MCF 10A (cell line): ENCODE results near the gene AURKAIP1. TPM values are rescaled to one million over a fixed set of nuclear protein-coding genes. Genes with fewer than 3 reads are reported as not detected.

Source experiments
- BruUV-seq: library from RNA; stranded (reverse); fragments of 400-500 nt; replicated peaks from 2 replicates; lab custom pipeline; 2021; lab: Mats Ljungman, UMichigan
- CTCF ChIA-PET: fragments of 300-600 bp; sonication (Branson Sonifier 250); formaldehyde crosslinking; extraction: SDS; loops from one replicate; lab custom pipeline; 2021; ENCODE audit warnings: antibody characterized with exemption, inconsistent platforms; lab: Yijun Ruan, JAX
- POLR2A ChIA-PET: fragments of 300-600, 350-650 bp; sonication (Branson Sonifier 250); formaldehyde crosslinking; extraction: SDS; loops from one replicate; lab custom pipeline; 2020; ENCODE audit warnings: antibody characterized with exemption, inconsistent platforms; lab: Yijun Ruan, JAX
- DNase-seq: peaks from one replicate; pipeline ENCODE4 v3.0.0-alpha.2; 2018; ENCODE audit not compliant: unreplicated experiment
- H3K27ac Mint-ChIP-seq: one replicate; pipeline ENCODE4 v1.8.0; 2022; ENCODE audit warnings: mild to moderate bottlenecking, low read depth, mixed read lengths; ENCODE audit not compliant: unreplicated experiment
- H3K27me3 Mint-ChIP-seq: one replicate; pipeline ENCODE4 v1.8.0; 2022; ENCODE audit warnings: mixed read lengths; ENCODE audit not compliant: insufficient read depth, unreplicated experiment
- H3K36me3 Mint-ChIP-seq: one replicate; pipeline ENCODE4 v1.8.0; 2022; ENCODE audit warnings: mild to moderate bottlenecking, moderate library complexity, mixed read lengths; ENCODE audit not compliant: insufficient read depth, unreplicated experiment
- H3K4me1 Mint-ChIP-seq: one replicate; pipeline ENCODE4 v1.8.0; 2022; ENCODE audit warnings: mixed read lengths; ENCODE audit not compliant: insufficient read depth, unreplicated experiment
- H3K4me3 Mint-ChIP-seq: one replicate; pipeline ENCODE4 v1.8.0; 2022; ENCODE audit warnings: mild to moderate bottlenecking, moderate library complexity, mixed read lengths; ENCODE audit not compliant: unreplicated experiment
- H3K9me3 Mint-ChIP-seq: one replicate; pipeline ENCODE4 v1.8.0; 2022; ENCODE audit warnings: mixed read lengths; ENCODE audit not compliant: unreplicated experiment
- CTCF ChIP-seq: fragments of 200-600 bp; IDR thresholded peaks from one replicate; pipeline ENCODE4 v1.8.0; 2022; ENCODE audit warnings: antibody characterized with exemption, mild to moderate bottlenecking; ENCODE audit not compliant: unreplicated experiment
- intact Hi-C: fragments of 100-400 bp; cut with micrococcal nuclease; formaldehyde crosslinking; loops from 2 replicates; pipeline ENCODE4 v1.14.1; 2022
- total RNA-seq: library from RNA; stranded (reverse); gene quantifications from 2 replicates; pipeline ENCODE4 v1.2.3, GENCODE V29; 2022

The AURKAIP1 gene
- total RNA-seq, 1 experiment from 2014 or later = 148 TPM

- Mint-ChIP-seq H3K4me1 (peaks cover 16% of the 10 kb centered on the region), H3K4me3 (peak overlapping the region; percentile 88), H3K9me3 (no peaks in the 10 kb centered on the region), H3K27me3 (no peaks in the 10 kb centered on the region), H3K36me3 (peaks cover 92% of the 10 kb centered on the region), H3K27ac (peak overlapping the region; percentile 85)
- DNase-seq = no peak
- BruUV-seq = no TSS peak
- ChIA-PET CTCF (interaction anchor here (0.6 to 1.9 kb wide), 5 partner anchors 8 to 336 kb away, joined by 3 to 6 read pairs (median 3); no protein-coding TSS in a partner anchor), POLR2A (interaction anchor here (0.7 to 4.1 kb wide), 16 partner anchors 9 to 168 kb away, joined by 3 to 62 read pairs (median 4); partner anchors contain the start of genes AURKAIP1 and MRPL20)
- no peak for TF ChIP-seq CTCF
- intact Hi-C loops = loop anchor here (2.0 kb wide), 1 partner anchor 24 kb away; the partner anchor contains the start of gene AURKAIP1
Observed at GRCh38 chr1:1398677-1399186, 23.7 kb upstream of the AURKAIP1 start.

GRCh38 chr1:1397839-1398523 lies 23.0 kb upstream of the AURKAIP1 start:
- intact Hi-C loops = loop anchor here (2.0 kb wide), 1 partner anchor 23 kb away; the partner anchor contains the start of gene AURKAIP1
- CTCF ChIA-PET = interaction anchor here (1.1 to 1.9 kb wide), 4 partner anchors 8 to 107 kb away, joined by 3 to 6 read pairs (median 6); no protein-coding TSS in a partner anchor

GRCh38 chr1:1395166-1395565 lies 20.2 kb upstream of the AURKAIP1 start:
- Mint-ChIP-seq H3K9me3 (no peaks in the 10 kb centered on the region), H3K4me3 (no peak overlapping the region), H3K27ac (no peak overlapping the region), H3K36me3 (peaks cover 93% of the 10 kb centered on the region), H3K27me3 (no peaks in the 10 kb centered on the region), H3K4me1 (no peaks in the 10 kb centered on the region)
- no peak for TF ChIP-seq CTCF
- intact Hi-C loops = no loop called here
- ChIA-PET CTCF (no interaction called here), POLR2A (no interaction called here)
- BruUV-seq = no TSS peak
- DNase-seq = no peak

More at GRCh38 chr1:1397839-1398523, 23.0 kb upstream of the AURKAIP1 start:
- Mint-ChIP-seq H3K9me3 (no peaks in the 10 kb centered on the region), H3K36me3 (peaks cover 92% of the 10 kb centered on the region), H3K4me1 (peaks cover 11% of the 10 kb centered on the region), H3K27ac (peak overlapping the region; percentile 85), H3K4me3 (peak overlapping the region; percentile 88), H3K27me3 (no peaks in the 10 kb centered on the region)
- peak; percentile 63 for DNase-seq
- POLR2A ChIA-PET = interaction anchor here (0.7 to 4.1 kb wide), 8 partner anchors 9 to 113 kb away, joined by 4 to 62 read pairs (median 10); partner anchors contain the start of genes AURKAIP1 and MRPL20
- BruUV-seq = TSS peak; percentile 43
- TF ChIP-seq CTCF = no peak

GRCh38 chr1:1394116-1394515 lies 19.1 kb upstream of the AURKAIP1 start:
- no TSS peak for BruUV-seq
- H3K27me3 Mint-ChIP-seq = no peaks in the 10 kb centered on the region
- H3K4me1 Mint-ChIP-seq = no peaks in the 10 kb centered on the region
- H3K9me3 Mint-ChIP-seq = no peaks in the 10 kb centered on the region
- no peak for DNase-seq
- peaks cover 93% of the 10 kb centered on the region for H3K36me3 Mint-ChIP-seq
- no peak overlapping the region for H3K27ac Mint-ChIP-seq
- no peak overlapping the region for H3K4me3 Mint-ChIP-seq
- TF ChIP-seq CTCF = no peak
- ChIA-PET CTCF (interaction anchor here (0.7 kb wide), 1 partner anchor 186 kb away, joined by 3 read pairs; no protein-coding TSS in a partner anchor), POLR2A (interaction anchor here (0.8 kb wide), 1 partner anchor 19 kb away, joined by 3 read pairs; the partner anchor contains the start of gene AURKAIP1)
- intact Hi-C loops = no loop called here
